Measurements from ENCODE around the gene RRM1.
A peak's percentile ranks its signal among the peaks of the same experiment; 100 is the strongest.

The RRM1 gene

DNA sequence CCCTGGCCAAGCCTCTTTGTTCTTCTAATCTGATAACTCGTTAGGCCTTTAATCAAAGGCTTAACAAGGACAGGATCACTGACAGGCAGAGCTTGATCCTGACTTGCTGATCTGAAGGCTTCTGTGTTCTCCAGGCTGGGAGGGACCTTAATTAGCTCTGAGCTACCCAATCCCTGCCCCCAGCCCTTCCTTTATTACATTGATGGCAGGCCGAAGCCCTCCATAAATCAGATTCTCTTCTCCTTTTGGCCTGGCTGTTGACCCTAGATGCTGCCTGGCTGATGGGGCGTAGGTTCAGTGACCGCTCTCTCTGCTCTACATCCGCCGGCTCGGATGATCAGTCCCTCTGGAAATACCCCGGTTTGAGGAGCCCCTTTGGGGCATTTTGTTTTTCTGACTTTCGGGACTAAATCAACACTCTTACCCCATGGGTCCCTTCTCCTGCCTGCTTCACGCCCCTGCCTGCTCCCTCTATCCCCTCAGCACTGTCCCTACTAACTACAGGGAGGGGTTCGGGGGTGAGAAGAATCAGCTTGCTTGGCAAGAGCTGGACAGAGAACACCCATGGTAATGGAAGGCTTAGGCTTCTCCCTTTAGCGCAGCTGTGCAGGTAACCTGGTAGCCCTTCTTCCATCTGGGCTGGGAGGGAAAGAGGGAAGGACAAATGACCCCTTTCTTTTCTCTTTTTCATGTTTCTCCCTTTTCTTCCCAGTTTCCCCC is 10.0 kb upstream of the RRM1 start:
- Histone ChIP-seq H3K4me1 (ENCODE audit: control insufficient read depth, insufficient read depth, low read length) (no peaks in the 10 kb centered on the region), H3K36me3 (ENCODE audit: control insufficient read depth, insufficient read depth, low read length, severe bottlenecking) (peaks cover 68% of the 10 kb centered on the region), H3K9ac (ENCODE audit: low read length) (no peak overlapping the region), H3K4me3 (ENCODE audit: low read length) (no peak overlapping the region), H3K9me3 (ENCODE audit: control insufficient read depth, low read length) (no peaks in the 10 kb centered on the region), H3K27me3 (replicated peaks; ENCODE audit: control insufficient read depth, insufficient read depth, low read length) (no peaks in the 10 kb centered on the region)
- DNase-seq (ENCODE audit: low read depth), result no peak

- Histone ChIP-seq H3K9me3 (ENCODE audit: control insufficient read depth, low read length) (no peaks in the 10 kb centered on the region), H3K4me1 (ENCODE audit: control insufficient read depth, insufficient read depth, low read length) (no peaks in the 10 kb centered on the region), H3K36me3 (ENCODE audit: control insufficient read depth, insufficient read depth, low read length, severe bottlenecking) (peaks cover 77% of the 10 kb centered on the region), H3K9ac (ENCODE audit: low read length) (no peak overlapping the region), H3K27me3 (replicated peaks; ENCODE audit: control insufficient read depth, insufficient read depth, low read length) (no peaks in the 10 kb centered on the region), H3K4me3 (ENCODE audit: low read length) (no peak overlapping the region)
- no peak for DNase-seq (ENCODE audit: low read depth)
These were observed 9.0 kb upstream of the RRM1 start for GRCh38 chr11:4085575-4085974.

GRCh38 chr11:4086575-4087353 is 7.8 kb upstream of the RRM1 start:
- Histone ChIP-seq H3K9me3 (ENCODE audit: control insufficient read depth, low read length) (no peaks in the 10 kb centered on the region), H3K27me3 (replicated peaks; ENCODE audit: control insufficient read depth, insufficient read depth, low read length) (no peaks in the 10 kb centered on the region), H3K9ac (ENCODE audit: low read length) (no peak overlapping the region), H3K36me3 (ENCODE audit: control insufficient read depth, insufficient read depth, low read length, severe bottlenecking) (peaks cover 76% of the 10 kb centered on the region), H3K4me1 (ENCODE audit: control insufficient read depth, insufficient read depth, low read length) (no peaks in the 10 kb centered on the region), H3K4me3 (ENCODE audit: low read length) (no peak overlapping the region)
- DNase-seq (ENCODE audit: low read depth), result no peak

GRCh38 chr11:4087551-4087950 is 7.0 kb upstream of the RRM1 start:
- Histone ChIP-seq H3K9me3 (ENCODE audit: control insufficient read depth, low read length) (no peaks in the 10 kb centered on the region), H3K9ac (ENCODE audit: low read length) (no peak overlapping the region), H3K27me3 (replicated peaks; ENCODE audit: control insufficient read depth, insufficient read depth, low read length) (no peaks in the 10 kb centered on the region), H3K36me3 (ENCODE audit: control insufficient read depth, insufficient read depth, low read length, severe bottlenecking) (peaks cover 74% of the 10 kb centered on the region), H3K4me1 (ENCODE audit: control insufficient read depth, insufficient read depth, low read length) (no peaks in the 10 kb centered on the region), H3K4me3 (ENCODE audit: low read length) (no peak overlapping the region)
- no peak for DNase-seq (ENCODE audit: low read depth)

- Histone ChIP-seq H3K36me3 (ENCODE audit: control insufficient read depth, insufficient read depth, low read length, severe bottlenecking) (peaks cover 52% of the 10 kb centered on the region), H3K4me1 (ENCODE audit: control insufficient read depth, insufficient read depth, low read length) (peaks cover 9% of the 10 kb centered on the region), H3K4me3 (ENCODE audit: low read length) (no peak overlapping the region), H3K9me3 (ENCODE audit: control insufficient read depth, low read length) (no peaks in the 10 kb centered on the region), H3K9ac (ENCODE audit: low read length) (no peak overlapping the region), H3K27me3 (replicated peaks; ENCODE audit: control insufficient read depth, insufficient read depth, low read length) (no peaks in the 10 kb centered on the region)
- no peak for DNase-seq (ENCODE audit: low read depth)
These were observed 4.3 kb upstream of the RRM1 start for GRCh38 chr11:4090258-4090657.

GRCh38 chr11:4092026-4092425 is 2.6 kb upstream of the RRM1 start:
- H3K9ac ChIP-seq (ENCODE audit: low read length), result no peak overlapping the region
- DNase-seq (ENCODE audit: low read depth), result no peak

DNA sequence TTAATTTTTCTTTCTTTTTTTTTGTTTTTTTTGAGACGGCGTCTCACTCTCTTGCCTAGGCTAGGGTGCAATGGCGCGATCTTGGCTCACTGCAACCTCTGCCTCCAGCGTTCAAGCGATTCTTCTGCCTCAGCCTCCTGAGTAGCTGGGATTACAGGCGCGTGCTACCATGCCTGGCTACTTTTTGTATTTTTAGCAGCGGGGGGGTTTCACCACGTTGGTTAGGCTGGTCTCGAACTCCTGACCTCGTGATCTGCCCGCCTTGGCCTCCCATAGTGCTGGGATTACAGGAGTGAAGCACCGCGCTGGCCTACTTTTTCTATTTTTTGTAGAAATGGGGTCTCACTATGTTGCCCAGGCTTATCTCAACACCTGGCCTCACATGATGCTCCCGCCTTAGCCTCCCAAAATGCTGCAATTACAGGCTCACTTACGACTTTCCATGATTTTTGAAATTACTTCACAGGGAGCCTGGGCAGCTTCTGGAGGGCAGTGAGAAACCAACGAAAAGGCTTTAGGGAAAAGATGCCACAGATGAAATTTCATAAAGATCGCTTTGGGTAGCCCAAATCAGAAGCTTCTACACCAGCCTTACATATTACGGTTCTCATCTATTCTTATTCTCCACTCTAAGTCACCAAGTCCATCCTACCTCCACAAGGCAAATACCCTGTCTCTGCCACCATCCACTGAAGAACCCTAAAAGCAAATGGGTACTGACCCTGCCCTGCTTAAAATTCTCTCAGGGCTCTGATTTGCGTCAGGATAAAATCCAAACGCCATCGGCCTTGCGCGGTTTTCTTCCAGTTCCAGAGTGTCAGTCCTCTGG is 866 bp upstream of the RRM1 start:
- DNase-seq (ENCODE audit: low read depth), result no peak

More at GRCh38 chr11:4092026-4092425, 2.6 kb upstream of the RRM1 start:
- peaks cover 41% of the 10 kb centered on the region for H3K36me3 ChIP-seq (ENCODE audit: control insufficient read depth, insufficient read depth, low read length, severe bottlenecking)
- H3K27me3 ChIP-seq (replicated peaks; ENCODE audit: control insufficient read depth, insufficient read depth, low read length), result no peaks in the 10 kb centered on the region
- H3K4me1 ChIP-seq (ENCODE audit: control insufficient read depth, insufficient read depth, low read length), result peaks cover 21% of the 10 kb centered on the region
- H3K9me3 ChIP-seq (ENCODE audit: control insufficient read depth, low read length), result no peaks in the 10 kb centered on the region
- no peak overlapping the region for H3K4me3 ChIP-seq (ENCODE audit: low read length)

DNA sequence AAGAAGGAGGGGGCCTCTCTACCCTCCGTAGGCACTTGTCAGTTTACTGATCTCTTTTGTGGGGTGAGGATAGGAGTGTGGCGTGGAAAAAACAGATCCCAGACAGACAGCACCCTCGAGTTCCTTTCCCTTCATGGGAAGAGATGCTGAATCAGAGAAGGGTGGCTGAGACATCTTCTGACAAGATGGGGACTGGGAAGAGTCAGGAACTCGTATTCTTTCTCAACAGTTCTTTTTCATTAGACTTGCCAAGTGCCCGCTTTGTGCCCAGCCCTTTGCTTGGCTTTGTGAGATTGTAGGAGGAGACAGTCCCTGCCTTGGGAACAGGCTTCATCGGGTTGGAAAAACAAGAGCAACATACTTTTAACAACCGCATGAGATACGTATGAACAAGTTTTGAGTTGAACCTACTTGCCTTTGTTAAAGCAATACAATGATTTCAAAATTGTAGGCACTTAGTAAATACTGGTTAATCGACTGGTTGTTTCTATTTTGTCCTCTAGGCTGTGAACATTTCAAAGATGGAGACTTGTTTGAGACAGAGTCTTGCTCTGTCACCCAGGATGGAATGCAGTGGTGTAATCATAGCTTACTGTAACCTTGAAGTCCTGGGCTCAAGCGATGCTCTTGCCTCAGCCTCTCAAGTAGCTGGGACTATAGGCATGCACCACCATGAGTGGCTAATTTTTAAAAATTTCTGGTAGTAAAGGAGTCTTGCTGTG is 1.1 kb downstream of the RRM1 start:
- Histone ChIP-seq H3K4me1 (ENCODE audit: control insufficient read depth, insufficient read depth, low read length) (peaks cover 21% of the 10 kb centered on the region), H3K4me3 (ENCODE audit: low read length) (peak overlapping the region; percentile 94), H3K9ac (ENCODE audit: low read length) (peak overlapping the region; percentile 96), H3K9me3 (ENCODE audit: control insufficient read depth, low read length) (no peaks in the 10 kb centered on the region), H3K36me3 (ENCODE audit: control insufficient read depth, insufficient read depth, low read length, severe bottlenecking) (peaks cover 13% of the 10 kb centered on the region), H3K27me3 (replicated peaks; ENCODE audit: control insufficient read depth, insufficient read depth, low read length) (no peaks in the 10 kb centered on the region)
- peak; percentile 67 for DNase-seq (ENCODE audit: low read depth)

More for the DNA sequence above, 866 bp upstream of the RRM1 start:
- Histone ChIP-seq H3K4me1 (ENCODE audit: control insufficient read depth, insufficient read depth, low read length) (peaks cover 21% of the 10 kb centered on the region), H3K36me3 (ENCODE audit: control insufficient read depth, insufficient read depth, low read length, severe bottlenecking) (peaks cover 24% of the 10 kb centered on the region), H3K27me3 (replicated peaks; ENCODE audit: control insufficient read depth, insufficient read depth, low read length) (no peaks in the 10 kb centered on the region), H3K9me3 (ENCODE audit: control insufficient read depth, low read length) (no peaks in the 10 kb centered on the region), H3K9ac (ENCODE audit: low read length) (peak overlapping the region; percentile 96), H3K4me3 (ENCODE audit: low read length) (peak overlapping the region; percentile 94)

- peaks cover 21% of the 10 kb centered on the region for H3K4me1 ChIP-seq (ENCODE audit: control insufficient read depth, insufficient read depth, low read length)
These were observed 3.5 kb downstream of the RRM1 start for GRCh38 chr11:4098026-4098621.

DNA sequence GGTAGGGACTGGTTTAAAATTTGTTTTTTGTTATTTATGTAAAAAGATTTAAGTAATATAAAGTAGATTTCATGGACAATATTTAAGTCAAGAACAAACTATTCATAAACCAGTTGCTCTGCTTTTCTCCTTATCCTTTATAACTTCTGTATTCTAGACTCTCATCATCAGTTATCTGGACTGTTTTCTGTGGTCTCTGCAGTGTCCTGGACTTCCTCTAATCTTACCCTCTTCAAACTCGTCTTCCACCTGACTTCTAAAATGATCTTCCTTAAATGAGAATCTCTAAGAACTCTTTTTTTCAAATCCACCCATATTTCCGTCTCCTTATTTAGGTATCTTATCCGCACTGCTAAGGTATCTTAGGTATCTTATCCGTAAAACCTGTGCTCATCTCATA is 8.1 kb downstream of the RRM1 start:
- peaks cover 42% of the 10 kb centered on the region for H3K36me3 ChIP-seq (ENCODE audit: control insufficient read depth, insufficient read depth, low read length, severe bottlenecking)
- no peak for DNase-seq (ENCODE audit: low read depth)
- H3K4me1 ChIP-seq (ENCODE audit: control insufficient read depth, insufficient read depth, low read length), result no peaks in the 10 kb centered on the region
- H3K4me3 ChIP-seq (ENCODE audit: low read length), result no peak overlapping the region
- no peak overlapping the region for H3K9ac ChIP-seq (ENCODE audit: low read length)
- H3K9me3 ChIP-seq (ENCODE audit: control insufficient read depth, low read length), result no peaks in the 10 kb centered on the region
- no peaks in the 10 kb centered on the region for H3K27me3 ChIP-seq (replicated peaks; ENCODE audit: control insufficient read depth, insufficient read depth, low read length)

More at GRCh38 chr11:4098026-4098621, 3.5 kb downstream of the RRM1 start:
- no peaks in the 10 kb centered on the region for H3K9me3 ChIP-seq (ENCODE audit: control insufficient read depth, low read length)
- no peak overlapping the region for H3K4me3 ChIP-seq (ENCODE audit: low read length)
- peaks cover 12% of the 10 kb centered on the region for H3K36me3 ChIP-seq (ENCODE audit: control insufficient read depth, insufficient read depth, low read length, severe bottlenecking)
- H3K27me3 ChIP-seq (replicated peaks; ENCODE audit: control insufficient read depth, insufficient read depth, low read length), result no peaks in the 10 kb centered on the region
- DNase-seq (ENCODE audit: low read depth), result no peak
- no peak overlapping the region for H3K9ac ChIP-seq (ENCODE audit: low read length)
